ENCODE results near the gene BTNL3.

The BTNL3 gene

GRCh38 chr5:181047921-181048320, 59.3 kb downstream of the BTNL3 start:
- POLR2A ChIA-PET = no interaction called here

GRCh38 chr5:181050016-181050415, 61.4 kb downstream of the BTNL3 start:
- ChIA-PET POLR2A (no interaction called here), CTCF (no interaction called here)
- Histone ChIP-seq H3K27ac (ENCODE audit: extremely low read depth, low read depth, low read length) (no peak overlapping the region), H3K4me1 (ENCODE audit: control insufficient read depth, insufficient read depth, low read length) (peaks cover 3% of the 10 kb centered on the region; the same call in 1 of the 2 replicates), H3K9me3 (ENCODE audit: control insufficient read depth, insufficient read depth, low read depth, low read length) (no peaks in the 10 kb centered on the region), H3K36me3 (ENCODE audit: control insufficient read depth in 2 of 2, insufficient read depth in 1 of 2, low read length in 2 of 2) (no peaks in the 10 kb centered on the region), H3K4me3 (ENCODE audit: low read depth, low read length) (no peak overlapping the region)
- TF ChIP-seq ZNF280C (tag by site-specific recombination; IDR thresholded peaks at IDR 0.05) (no peak), GLI4 (tag by site-specific recombination; IDR thresholded peaks at IDR 0.05) (no peak), ZFP41 (tag by site-specific recombination; IDR thresholded peaks at IDR 0.05; ENCODE audit: borderline replicate concordance) (no peak), ZNF433 (tag by site-specific recombination; IDR thresholded peaks at IDR 0.05; ENCODE audit: low read depth) (no peak), ZNF133 (tag by site-specific recombination; IDR thresholded peaks at IDR 0.05) (no peak), ZNF473 (tag by site-specific recombination; IDR thresholded peaks at IDR 0.05) (no peak)

More at GRCh38 chr5:181047921-181048320, 59.3 kb downstream of the BTNL3 start:
- Histone ChIP-seq H3K9me3 (ENCODE audit: control insufficient read depth, insufficient read depth, low read depth, low read length) (no peaks in the 10 kb centered on the region), H3K27ac (ENCODE audit: extremely low read depth, low read depth, low read length) (no peak overlapping the region), H3K36me3 (ENCODE audit: control insufficient read depth in 2 of 2, insufficient read depth in 1 of 2, low read length in 2 of 2) (no peaks in the 10 kb centered on the region), H3K4me3 (ENCODE audit: low read depth, low read length) (no peak overlapping the region), H3K4me1 (ENCODE audit: control insufficient read depth, insufficient read depth, low read length) (peaks cover 3% of the 10 kb centered on the region; the same call in 1 of the 2 replicates)
- TF ChIP-seq ZNF202 (tag by site-specific recombination; IDR thresholded peaks at IDR 0.05; ENCODE audit: borderline replicate concordance) (no peak), ZNF600 (tag by site-specific recombination; IDR thresholded peaks at IDR 0.05) (peak; percentile 52; the same call in 1 of the 2 replicates)
- CTCF ChIA-PET = no interaction called here

- Histone ChIP-seq H3K27ac (ENCODE audit: extremely low read depth, low read depth, low read length) (no peak overlapping the region), H3K4me1 (ENCODE audit: control insufficient read depth, insufficient read depth, low read length) (peaks cover 3% of the 10 kb centered on the region; the same call in 1 of the 2 replicates), H3K9me3 (ENCODE audit: control insufficient read depth, insufficient read depth, low read depth, low read length) (no peaks in the 10 kb centered on the region), H3K36me3 (ENCODE audit: control insufficient read depth in 2 of 2, insufficient read depth in 1 of 2, low read length in 2 of 2) (peaks cover 0 to 4% of the 10 kb centered on the region in 2 experiments; a peak in 1 of 3 replicates), H3K4me3 (ENCODE audit: low read depth, low read length) (peak overlapping the region; percentile 23; the same call in 1 of the 2 replicates)
- POLR2A ChIA-PET = no interaction called here
- CTCF ChIA-PET = no interaction called here
- no peak for TF ChIP-seq ZNF76 (tag by site-specific recombination; IDR thresholded peaks at IDR 0.05; ENCODE audit: borderline replicate concordance, low read depth)
- TF ChIP-seq ZNF518A (tag by site-specific recombination; conservative IDR thresholded peaks at IDR 0.05; ENCODE audit: low read depth) = no peak
- TF ChIP-seq ZNF280C (tag by site-specific recombination; IDR thresholded peaks at IDR 0.05) = no peak
- TF ChIP-seq ZNF169 (tag by site-specific recombination; IDR thresholded peaks at IDR 0.05) = no peak
- TF ChIP-seq OVOL3 (tag by site-specific recombination; IDR thresholded peaks at IDR 0.05) = no peak
- TF ChIP-seq PRDM2 (tag by site-specific recombination; IDR thresholded peaks at IDR 0.05; ENCODE audit: borderline replicate concordance) = no peak
Measured at GRCh38 chr5:181051841-181052671, 63.4 kb downstream of the BTNL3 start.
